Ishikawa (cell line): ENCODE measurements around the gene DCTD.

Experiments used
- CEBPB ChIP-seq: IDR thresholded peaks from 2 replicates; pipeline ENCODE4 v1.6.1; 2012
- CREB1 ChIP-seq: IDR thresholded peaks from 2 replicates; pipeline ENCODE4 v1.6.1; 2012; ENCODE audit warnings: low read depth
- EGR1 ChIP-seq: IDR thresholded peaks from 2 replicates; pipeline ENCODE4 v1.6.1; 2012
- EP300 ChIP-seq: IDR thresholded peaks from 2 replicates; pipeline ENCODE4 v1.6.1; 2012; ENCODE audit warnings: borderline replicate concordance
- FOXM1 ChIP-seq: IDR thresholded peaks from 2 replicates; pipeline ENCODE4 v1.6.1; 2012; ENCODE audit warnings: low read depth, borderline replicate concordance
- NFIC ChIP-seq: IDR thresholded peaks from 2 replicates; pipeline ENCODE4 v1.6.1; 2012
- RAD21 ChIP-seq: IDR thresholded peaks from 2 replicates; pipeline ENCODE4 v1.6.1; 2012; ENCODE audit warnings: low read depth
- TAF1 ChIP-seq: IDR thresholded peaks from 2 replicates; pipeline ENCODE4 v1.6.1; 2012; ENCODE audit warnings: low read depth, mild to moderate bottlenecking
- TCF12 ChIP-seq: IDR thresholded peaks from 2 replicates; pipeline ENCODE4 v1.6.1; 2012; ENCODE audit warnings: low read depth
- TEAD4 ChIP-seq: IDR thresholded peaks from 2 replicates; pipeline ENCODE4 v1.6.1; 2012
- YY1 ChIP-seq: IDR thresholded peaks from 2 replicates; pipeline ENCODE4 v1.6.1; 2012; ENCODE audit warnings: low read depth
- ZBTB7A ChIP-seq: IDR thresholded peaks from 2 replicates; pipeline ENCODE4 v1.6.1; 2012; ENCODE audit warnings: low read depth
- TF ChIP-seq, protein P1 (sequence below): IDR thresholded peaks from 2 replicates; pipeline ENCODE4 v1.6.1; 2012
- TF ChIP-seq, protein P2 (sequence below): IDR thresholded peaks from 2 replicates; pipeline ENCODE4 v1.6.1; 2012
- TF ChIP-seq, protein P3 (sequence below): IDR thresholded peaks from 2 replicates; pipeline ENCODE4 v1.6.1; 2012; ENCODE audit warnings: low read depth, mild to moderate bottlenecking

DCTD gene

DNA sequence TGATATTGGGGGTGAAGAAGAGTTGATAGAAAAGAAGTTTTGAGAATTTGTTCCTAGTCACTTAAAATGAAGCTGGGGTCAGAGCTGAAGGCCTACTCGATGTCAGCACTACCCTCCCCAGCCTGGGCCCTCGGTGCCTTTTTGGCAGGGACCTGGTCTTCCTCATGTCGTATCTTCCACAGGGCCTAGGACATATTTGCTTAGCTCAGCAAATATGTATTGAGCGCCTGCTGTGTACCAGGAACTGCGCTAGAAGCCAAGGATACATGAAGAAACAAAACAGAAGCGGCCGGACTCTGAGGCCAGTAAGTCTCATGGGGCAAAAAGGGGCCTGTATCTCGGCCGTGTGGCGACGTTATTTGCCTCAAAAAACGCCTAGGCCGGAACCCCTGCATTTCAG is 44.3 kb downstream of the DCTD start:
- TF ChIP-seq ZBTB7A (no peak), RAD21 (no peak), TEAD4 (no peak), TAF1 (no peak), CREB1 (no peak), EGR1 (no peak), CEBPB (no peak), YY1 (no peak), TCF12 (no peak), FOXM1 (no peak), NFIC (no peak), EP300 (no peak)
- TF ChIP-seq, protein P1, sequence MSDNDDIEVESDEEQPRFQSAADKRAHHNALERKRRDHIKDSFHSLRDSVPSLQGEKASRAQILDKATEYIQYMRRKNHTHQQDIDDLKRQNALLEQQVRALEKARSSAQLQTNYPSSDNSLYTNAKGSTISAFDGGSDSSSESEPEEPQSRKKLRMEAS, result no peak
- TF ChIP-seq, protein P2, sequence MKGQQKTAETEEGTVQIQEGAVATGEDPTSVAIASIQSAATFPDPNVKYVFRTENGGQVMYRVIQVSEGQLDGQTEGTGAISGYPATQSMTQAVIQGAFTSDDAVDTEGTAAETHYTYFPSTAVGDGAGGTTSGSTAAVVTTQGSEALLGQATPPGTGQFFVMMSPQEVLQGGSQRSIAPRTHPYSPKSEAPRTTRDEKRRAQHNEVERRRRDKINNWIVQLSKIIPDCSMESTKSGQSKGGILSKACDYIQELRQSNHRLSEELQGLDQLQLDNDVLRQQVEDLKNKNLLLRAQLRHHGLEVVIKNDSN, result no peak
- TF ChIP-seq, protein P3, sequence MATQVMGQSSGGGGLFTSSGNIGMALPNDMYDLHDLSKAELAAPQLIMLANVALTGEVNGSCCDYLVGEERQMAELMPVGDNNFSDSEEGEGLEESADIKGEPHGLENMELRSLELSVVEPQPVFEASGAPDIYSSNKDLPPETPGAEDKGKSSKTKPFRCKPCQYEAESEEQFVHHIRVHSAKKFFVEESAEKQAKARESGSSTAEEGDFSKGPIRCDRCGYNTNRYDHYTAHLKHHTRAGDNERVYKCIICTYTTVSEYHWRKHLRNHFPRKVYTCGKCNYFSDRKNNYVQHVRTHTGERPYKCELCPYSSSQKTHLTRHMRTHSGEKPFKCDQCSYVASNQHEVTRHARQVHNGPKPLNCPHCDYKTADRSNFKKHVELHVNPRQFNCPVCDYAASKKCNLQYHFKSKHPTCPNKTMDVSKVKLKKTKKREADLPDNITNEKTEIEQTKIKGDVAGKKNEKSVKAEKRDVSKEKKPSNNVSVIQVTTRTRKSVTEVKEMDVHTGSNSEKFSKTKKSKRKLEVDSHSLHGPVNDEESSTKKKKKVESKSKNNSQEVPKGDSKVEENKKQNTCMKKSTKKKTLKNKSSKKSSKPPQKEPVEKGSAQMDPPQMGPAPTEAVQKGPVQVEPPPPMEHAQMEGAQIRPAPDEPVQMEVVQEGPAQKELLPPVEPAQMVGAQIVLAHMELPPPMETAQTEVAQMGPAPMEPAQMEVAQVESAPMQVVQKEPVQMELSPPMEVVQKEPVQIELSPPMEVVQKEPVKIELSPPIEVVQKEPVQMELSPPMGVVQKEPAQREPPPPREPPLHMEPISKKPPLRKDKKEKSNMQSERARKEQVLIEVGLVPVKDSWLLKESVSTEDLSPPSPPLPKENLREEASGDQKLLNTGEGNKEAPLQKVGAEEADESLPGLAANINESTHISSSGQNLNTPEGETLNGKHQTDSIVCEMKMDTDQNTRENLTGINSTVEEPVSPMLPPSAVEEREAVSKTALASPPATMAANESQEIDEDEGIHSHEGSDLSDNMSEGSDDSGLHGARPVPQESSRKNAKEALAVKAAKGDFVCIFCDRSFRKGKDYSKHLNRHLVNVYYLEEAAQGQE, result no peak

DNA sequence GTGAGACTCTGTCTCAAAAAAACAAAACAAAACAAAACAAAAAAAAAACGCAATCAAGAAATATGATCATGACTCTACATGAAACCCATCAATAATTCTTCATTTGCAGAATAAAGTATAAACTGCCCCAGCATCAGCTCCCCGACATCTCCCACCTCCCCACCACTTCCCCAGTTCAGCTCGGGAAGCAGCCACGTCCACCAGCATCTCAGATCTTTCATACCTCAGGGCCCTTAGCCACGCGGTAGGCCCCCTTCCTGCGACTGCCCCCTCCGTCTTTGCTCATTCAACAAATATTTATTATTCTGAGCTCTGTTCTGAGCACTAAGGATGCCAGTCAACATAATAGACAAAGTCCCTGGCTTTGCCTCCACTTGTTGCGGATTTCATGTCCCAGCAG is 45.6 kb downstream of the DCTD start:
- no peak for TF ChIP-seq CREB1
- TF ChIP-seq RAD21, result no peak
- no peak for TF ChIP-seq EGR1
- TF ChIP-seq, protein P2, result no peak
- no peak for TF ChIP-seq TEAD4
- no peak for TF ChIP-seq ZBTB7A
- no peak for TF ChIP-seq TCF12

DNA sequence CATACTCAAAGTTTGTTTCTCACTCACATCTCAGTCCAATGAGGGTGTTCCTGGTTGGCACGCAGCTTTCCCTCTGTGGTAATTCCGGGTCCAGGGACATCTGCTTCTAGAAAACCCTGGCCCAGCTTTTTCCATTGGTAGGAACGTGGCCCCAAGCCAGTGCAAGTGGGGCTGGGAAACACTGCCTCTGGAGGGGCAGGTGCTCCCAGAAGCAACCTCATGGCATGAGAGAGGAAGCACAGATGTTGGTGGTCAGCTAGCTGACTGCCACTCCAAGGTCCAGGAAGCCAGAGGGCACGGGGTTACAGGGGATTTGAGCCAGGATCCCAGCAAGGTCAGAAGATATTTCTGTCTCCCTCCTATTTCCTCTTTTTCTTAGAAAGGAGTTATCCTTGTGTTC is 47.5 kb downstream of the DCTD start:
- TF ChIP-seq TCF12 (no peak), YY1 (no peak), NFIC (no peak), FOXM1 (no peak), TAF1 (no peak), TEAD4 (no peak), RAD21 (no peak), CEBPB (no peak), ZBTB7A (no peak)
- TF ChIP-seq, protein P1, result no peak
- TF ChIP-seq, protein P2, result no peak

DNA sequence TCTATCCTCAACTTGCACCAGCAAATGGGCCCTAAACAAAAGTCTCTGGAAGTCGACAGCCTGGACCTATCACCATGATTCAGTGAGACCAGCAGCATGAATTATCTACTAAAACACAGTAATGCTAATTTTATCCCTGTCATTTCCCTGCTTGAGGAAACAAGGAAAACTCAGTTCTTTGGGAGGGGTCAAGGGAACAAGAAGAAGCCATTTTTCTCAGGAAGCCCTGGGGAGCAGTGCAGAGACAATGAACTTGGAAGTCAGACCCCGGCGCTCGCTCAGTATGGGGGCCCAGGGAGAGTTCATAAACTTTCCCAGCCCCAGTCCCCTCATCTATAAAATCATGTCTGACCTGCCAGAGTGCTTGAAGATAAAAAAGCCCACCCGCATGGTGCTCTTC is 50.4 kb downstream of the DCTD start:
- no peak for TF ChIP-seq NFIC
- TF ChIP-seq, protein P2, result no peak
- no peak for TF ChIP-seq TAF1
- no peak for TF ChIP-seq YY1
- no peak for TF ChIP-seq TEAD4
- no peak for TF ChIP-seq ZBTB7A
- TF ChIP-seq RAD21, result no peak
- TF ChIP-seq EP300, result no peak
- TF ChIP-seq, protein P1, result no peak
- no peak for TF ChIP-seq FOXM1
- no peak for TF ChIP-seq EGR1
- TF ChIP-seq, protein P3, result no peak
- no peak for TF ChIP-seq TCF12
- TF ChIP-seq CREB1, result no peak
- no peak for TF ChIP-seq CEBPB

DNA sequence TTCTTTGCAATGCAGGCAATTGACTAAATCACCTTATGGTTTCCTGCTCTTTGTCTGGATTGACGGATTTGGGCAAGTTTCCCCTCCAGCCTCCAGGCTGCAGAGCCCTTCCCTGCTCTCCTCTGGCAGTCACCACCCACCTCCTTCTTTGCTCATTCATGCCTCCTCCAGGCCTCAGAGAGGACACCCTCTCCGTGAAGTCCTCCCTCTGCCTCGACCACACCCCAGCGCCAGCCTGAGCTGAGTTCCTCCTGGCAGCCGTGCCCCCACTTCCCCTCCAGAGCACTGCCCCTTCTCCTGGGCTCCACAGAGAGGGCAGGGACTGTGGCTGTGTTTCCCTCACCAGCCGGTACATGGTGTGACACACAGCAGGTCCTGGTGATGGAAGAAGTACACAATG is 53.7 kb downstream of the DCTD start:
- 0 out of 2 replicates have a peak, but pooled peaks have one; percentile 22 for TF ChIP-seq ZBTB7A
- TF ChIP-seq, protein P2, result no peak
